ENCODE data around the gene HOXD13.

The HOXD13 gene

GRCh38 chr2:176092270-176093144, at the start of gene HOXD13:
HOXD13 (plus strand) TSS chr2:176092721; CDS start chr2:176092891, 170 bp downstream.
- DNase-seq (ENCODE audit: low read depth in 2 of 2), result no peak

GRCh38 chr2:176056406-176056805, 36.1 kb upstream of the HOXD13 start:
- no peak for DNase-seq (ENCODE audit: low read depth in 2 of 2)

GRCh38 chr2:176063958-176064357, 28.6 kb upstream of the HOXD13 start:
- DNase-seq (ENCODE audit: low read depth in 2 of 2), result no peak

- DNase-seq (ENCODE audit: low read depth in 2 of 2), result no peak
These were observed 25.6 kb upstream of the HOXD13 start for GRCh38 chr2:176066645-176067588.

GRCh38 chr2:176067589-176068418, 24.7 kb upstream of the HOXD13 start:
- DNase-seq (ENCODE audit: low read depth in 2 of 2), result no peak

GRCh38 chr2:176068419-176068832, 24.1 kb upstream of the HOXD13 start:
- no peak for DNase-seq (ENCODE audit: low read depth in 2 of 2)

GRCh38 chr2:176071330-176072291, 20.9 kb upstream of the HOXD13 start:
- no peak for DNase-seq (ENCODE audit: low read depth in 2 of 2)

GRCh38 chr2:176072292-176072669, 20.2 kb upstream of the HOXD13 start:
- no peak for DNase-seq (ENCODE audit: low read depth in 2 of 2)

GRCh38 chr2:176072951-176073904, 19.3 kb upstream of the HOXD13 start:
- no peak for DNase-seq (ENCODE audit: low read depth in 2 of 2)

GRCh38 chr2:176074919-176075425, 17.5 kb upstream of the HOXD13 start:
- no peak for DNase-seq (ENCODE audit: low read depth in 2 of 2)

- no peak for DNase-seq (ENCODE audit: low read depth in 2 of 2)
These were observed 17.0 kb upstream of the HOXD13 start for GRCh38 chr2:176075481-176075880.

GRCh38 chr2:176076063-176076462, 16.5 kb upstream of the HOXD13 start:
- no peak for DNase-seq (ENCODE audit: low read depth in 2 of 2)

- no peak for DNase-seq (ENCODE audit: low read depth in 2 of 2)
These were observed 15.7 kb upstream of the HOXD13 start for GRCh38 chr2:176076796-176077195.

GRCh38 chr2:176078541-176079284, 13.8 kb upstream of the HOXD13 start:
- DNase-seq (ENCODE audit: low read depth in 2 of 2), result no peak

- DNase-seq (ENCODE audit: low read depth in 2 of 2), result no peak
These were observed 13.2 kb upstream of the HOXD13 start for GRCh38 chr2:176079285-176079830.

- peak in 1 of 2 experiments; percentile 12 for DNase-seq (ENCODE audit: low read depth in 2 of 2)
These were observed 12.5 kb upstream of the HOXD13 start for GRCh38 chr2:176079831-176080539.

Data from fibroblast of skin of left quadriceps (primary cell).